ENCODE measurements around the gene CBL. TPM values are rescaled to one million over a fixed set of nuclear protein-coding genes. Genes with fewer than 3 reads are reported as not detected.

Gene CBL
- total RNA-seq (2022; extraction: Qiagen RNA extraction; ENCODE audit: low read depth), result 5.1 to 10.3 TPM (median 8.4 TPM) in 5 replicates

GRCh38 chr11:119205574-119206510 lies at the start of gene CBL:
Gene CBL (plus strand): TSS chr11:119206339. CDS start chr11:119206418, 79 bp downstream.

GRCh38 chr11:119168471-119169281 lies 37.5 kb upstream of the CBL start, which contains the start of gene NLRX1:
Gene NLRX1 (plus strand): TSS chr11:119168725. CDS start chr11:119171404, 2,679 bp downstream.

GRCh38 chr11:119316729-119317591 lies 110.8 kb downstream of the CBL start, which contains the start of gene MCAM:
Gene MCAM (minus strand): TSS chr11:119317130. CDS start chr11:119317101, 29 bp downstream.

GRCh38 chr11:119334174-119334930 lies 128.2 kb downstream of the CBL start, which contains the start of gene RNF26:
Gene RNF26 (plus strand): TSS chr11:119334527. CDS start chr11:119335123, 596 bp downstream.

GRCh38 chr11:119340335-119341221 lies 134.4 kb downstream of the CBL start, which contains the start of gene C1QTNF5:
Gene C1QTNF5 (minus strand): TSS chr11:119340883. CDS start chr11:119340397, 486 bp downstream.

GRCh38 chr11:119346605-119347004 lies 140.5 kb downstream of the CBL start, which contains the start of gene MFRP:
Gene MFRP (minus strand): TSS chr11:119346705. CDS start chr11:119346513, 192 bp downstream.

Other genes starting within 250 kb of the CBL start
- gene FOXR1, start 234.6 kb upstream of the CBL start, total RNA-seq (2022; extraction: Qiagen RNA extraction; ENCODE audit: low read depth), result not detected in 5 replicates
- gene CENATAC, start 208.2 kb upstream of the CBL start, total RNA-seq (2022; extraction: Qiagen RNA extraction; ENCODE audit: low read depth), result 11.1 to 20.6 TPM (median 13.1 TPM) in 5 replicates
- 691 to 1,512 TPM (median 820 TPM) in 5 replicates for gene RPS25, start 188.0 kb upstream of the CBL start, total RNA-seq (2022; extraction: Qiagen RNA extraction; ENCODE audit: low read depth)
- 50.7 to 64.1 TPM (median 59.1 TPM) in 5 replicates for gene TRAPPC4, start 187.6 kb upstream of the CBL start, total RNA-seq (2022; extraction: Qiagen RNA extraction; ENCODE audit: low read depth)
- gene SLC37A4, start 175.5 kb upstream of the CBL start, total RNA-seq (2022; extraction: Qiagen RNA extraction; ENCODE audit: low read depth), result 7.9 to 11.6 TPM (median 10.8 TPM) in 5 replicates
- gene HYOU1, start 149.1 kb upstream of the CBL start, total RNA-seq (2022; extraction: Qiagen RNA extraction; ENCODE audit: low read depth), result 34.1 to 54.5 TPM (median 50.5 TPM) in 5 replicates
- 9.8 to 15.1 TPM (median 13.4 TPM) in 5 replicates for gene VPS11, start 138.5 kb upstream of the CBL start, total RNA-seq (2022; extraction: Qiagen RNA extraction; ENCODE audit: low read depth)
- 40.5 to 49.7 TPM (median 47.6 TPM) in 5 replicates for gene HMBS, start 121.5 kb upstream of the CBL start, total RNA-seq (2022; extraction: Qiagen RNA extraction; ENCODE audit: low read depth)
- gene DPAGT1, start 104.5 kb upstream of the CBL start, total RNA-seq (2022; extraction: Qiagen RNA extraction; ENCODE audit: low read depth), result 37.5 to 45.6 TPM (median 44.9 TPM) in 5 replicates
- 3.6 to 6.6 TPM (median 6.5 TPM) in 5 replicates for gene C2CD2L, start 99.0 kb upstream of the CBL start, total RNA-seq (2022; extraction: Qiagen RNA extraction; ENCODE audit: low read depth)
- 7.5 to 11.2 TPM (median 9.5 TPM) in 5 replicates for gene HINFP, start 84.8 kb upstream of the CBL start, total RNA-seq (2022; extraction: Qiagen RNA extraction; ENCODE audit: low read depth)
- 0.11 to 0.45 TPM (median 0.33 TPM) in 5 replicates for gene ABCG4, start 57.3 kb upstream of the CBL start, total RNA-seq (2022; extraction: Qiagen RNA extraction; ENCODE audit: low read depth)
- gene NLRX1, start 37.6 kb upstream of the CBL start, total RNA-seq (2022; extraction: Qiagen RNA extraction; ENCODE audit: low read depth), result 5.9 to 12.5 TPM (median 10.7 TPM) in 5 replicates
- 0.15 to 0.16 TPM in 2 of 5 replicates, not detected in the others for gene NHERF4, start 20.9 kb upstream of the CBL start, total RNA-seq (2022; extraction: Qiagen RNA extraction; ENCODE audit: low read depth)
- 7.2 to 12.6 TPM (median 11.3 TPM) in 5 replicates for gene MCAM, start 110.8 kb downstream of the CBL start, total RNA-seq (2022; extraction: Qiagen RNA extraction; ENCODE audit: low read depth)
- 24.5 to 40.8 TPM (median 39.0 TPM) in 5 replicates for gene RNF26, start 128.2 kb downstream of the CBL start, total RNA-seq (2022; extraction: Qiagen RNA extraction; ENCODE audit: low read depth)
- gene C1QTNF5, start 134.5 kb downstream of the CBL start, total RNA-seq (2022; extraction: Qiagen RNA extraction; ENCODE audit: low read depth), result not detected in 5 replicates
- gene MFRP, start 140.4 kb downstream of the CBL start, total RNA-seq (2022; extraction: Qiagen RNA extraction; ENCODE audit: low read depth), result not detected in 5 replicates
- gene USP2, start 175.4 kb downstream of the CBL start, total RNA-seq (2022; extraction: Qiagen RNA extraction; ENCODE audit: low read depth), result 0.42 to 1.1 TPM (median 0.70 TPM) in 5 replicates
- gene THY1, start 216.8 kb downstream of the CBL start, total RNA-seq (2022; extraction: Qiagen RNA extraction; ENCODE audit: low read depth), result 12.5 to 15.2 TPM (median 13.7 TPM) in 5 replicates

All from A549 treated with ZK216348 at 1 μM for 4 hours (cell line).